Testis (tissue), 3 donors: ENCODE measurements around the gene CCBE1. TPM values are rescaled to one million over a fixed set of nuclear protein-coding genes. Genes with fewer than 3 reads are reported as not detected.

ENCODE experiments used
- DNase-seq: peaks from one replicate; pipeline ENCODE4 v3.0.0-alpha.2; 2019
- H3K27ac ChIP-seq, 2 donors: fragments of 200-600 bp; sonication (generic); one replicate each; pipeline ENCODE4 v1.5.1; 2019
- H3K27me3 ChIP-seq: fragments of 200-600 bp; sonication (generic); one replicate; pipeline ENCODE4 v1.5.1; 2019
- H3K36me3 ChIP-seq: fragments of 200-600 bp; sonication (generic); one replicate; pipeline ENCODE4 v1.5.1; 2017; ENCODE audit warnings: low read depth; ENCODE audit errors: missing control alignments
- H3K4me1 ChIP-seq: fragments of 200-600 bp; sonication (generic); one replicate; pipeline ENCODE4 v1.5.1; 2019
- H3K4me3 ChIP-seq, 2 donors: fragments of 200-600 bp; sonication (generic); one replicate each; pipeline ENCODE4 v1.5.1; 2017 to 2019
- H3K9me3 ChIP-seq: fragments of 200-600 bp; sonication (generic); one replicate; pipeline ENCODE4 v1.5.1; 2017
- POLR2A ChIP-seq: fragments of 450-650 bp; IDR thresholded peaks from one replicate; pipeline ENCODE4 v1.6.1; 2017; ENCODE audit warnings: antibody characterized with exemption, mild to moderate bottlenecking, moderate library complexity
- WGBS, 2 donors: methylation state at CpG; one replicate each; pipeline ENCODE4 v1.1.5; 2018; 5-methylcytosine and 5-hydroxymethylcytosine counted together
- intact Hi-C: fragments of 100-400 bp; cut with DNase I; formaldehyde crosslinking; loops from one replicate; pipeline ENCODE4 v1.15.1; 2023; ENCODE audit warnings: low total_unique reads
- polyA plus RNA-seq: library from polyadenylated mRNA; stranded (reverse); fragments of 350-450 nt; fragmentation: Illumina TruSeq; extraction: RNeasy Lipid Tissue Mini Kit (QIAGEN cat#74804); gene quantifications from one replicate; pipeline ENCODE4 v1.2.3, GENCODE V29; 2014; ENCODE audit warnings: low read depth, low replicate concordance; ENCODE audit not compliant: insufficient read depth
- total RNA-seq, 2 donors: library from RNA; depleted of rRNA; stranded (reverse); fragments of >200 nt; gene quantifications; one replicate each; pipeline ENCODE4 v1.2.3, GENCODE V29; 2016
- TF ChIP-seq, protein P1 (sequence below), 3 experiments: fragments of 450-650 bp in 2 of 3; fragments of 200-600 bp in 1 of 3; sonication (generic) in 1 of 3; IDR thresholded peaks; one replicate each; pipeline ENCODE4 v1.5.1; 2016 to 2019; ENCODE audit warnings: antibody characterized with exemption in 3 of 3, mild to moderate bottlenecking in 2 of 3, moderate library complexity in 1 of 3

The CCBE1 gene
- total and polyA plus RNA-seq, 3 donors from 2014 or later: 1.8 to 2.6 (median 1.9) TPM

DNA sequence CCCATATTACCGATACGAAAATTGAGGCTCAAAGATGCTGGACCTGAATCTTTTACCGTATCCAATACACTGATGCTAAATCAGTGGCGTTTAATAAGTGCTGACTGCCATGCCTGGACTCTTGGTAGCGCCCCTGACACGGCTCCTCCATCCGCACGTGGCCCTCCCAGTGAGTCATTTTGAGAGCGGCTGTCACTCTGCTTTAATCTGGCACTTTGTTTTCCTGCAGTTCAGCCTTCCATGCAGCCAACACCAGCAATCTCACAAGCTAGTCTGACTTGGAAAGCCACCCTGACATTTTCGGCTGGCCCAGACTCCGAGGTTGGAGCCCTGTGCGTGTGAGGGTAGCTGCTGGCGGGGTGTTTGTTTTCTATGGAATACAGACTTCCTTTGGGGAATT, 183.0 kb downstream of the CCBE1 start:
- WGBS, 2 donors: 42 to 60% methylated on average over 13 of the region's 13 CpGs
- intact Hi-C loops: no loop called here
- Histone ChIP-seq H3K4me3 (no peak overlapping the region), H3K36me3 (no peaks in the 10 kb centered on the region), H3K9me3 (no peaks in the 10 kb centered on the region), H3K27me3 (no peaks in the 10 kb centered on the region), H3K4me1 (peaks cover 15% of the 10 kb centered on the region), H3K27ac (no peak overlapping the region)
- peak; percentile 68 for DNase-seq
- TF ChIP-seq, protein P1, sequence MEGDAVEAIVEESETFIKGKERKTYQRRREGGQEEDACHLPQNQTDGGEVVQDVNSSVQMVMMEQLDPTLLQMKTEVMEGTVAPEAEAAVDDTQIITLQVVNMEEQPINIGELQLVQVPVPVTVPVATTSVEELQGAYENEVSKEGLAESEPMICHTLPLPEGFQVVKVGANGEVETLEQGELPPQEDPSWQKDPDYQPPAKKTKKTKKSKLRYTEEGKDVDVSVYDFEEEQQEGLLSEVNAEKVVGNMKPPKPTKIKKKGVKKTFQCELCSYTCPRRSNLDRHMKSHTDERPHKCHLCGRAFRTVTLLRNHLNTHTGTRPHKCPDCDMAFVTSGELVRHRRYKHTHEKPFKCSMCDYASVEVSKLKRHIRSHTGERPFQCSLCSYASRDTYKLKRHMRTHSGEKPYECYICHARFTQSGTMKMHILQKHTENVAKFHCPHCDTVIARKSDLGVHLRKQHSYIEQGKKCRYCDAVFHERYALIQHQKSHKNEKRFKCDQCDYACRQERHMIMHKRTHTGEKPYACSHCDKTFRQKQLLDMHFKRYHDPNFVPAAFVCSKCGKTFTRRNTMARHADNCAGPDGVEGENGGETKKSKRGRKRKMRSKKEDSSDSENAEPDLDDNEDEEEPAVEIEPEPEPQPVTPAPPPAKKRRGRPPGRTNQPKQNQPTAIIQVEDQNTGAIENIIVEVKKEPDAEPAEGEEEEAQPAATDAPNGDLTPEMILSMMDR (IDR thresholded peaks at IDR 0.05): no peak
- TF ChIP-seq POLR2A: no peak

DNA sequence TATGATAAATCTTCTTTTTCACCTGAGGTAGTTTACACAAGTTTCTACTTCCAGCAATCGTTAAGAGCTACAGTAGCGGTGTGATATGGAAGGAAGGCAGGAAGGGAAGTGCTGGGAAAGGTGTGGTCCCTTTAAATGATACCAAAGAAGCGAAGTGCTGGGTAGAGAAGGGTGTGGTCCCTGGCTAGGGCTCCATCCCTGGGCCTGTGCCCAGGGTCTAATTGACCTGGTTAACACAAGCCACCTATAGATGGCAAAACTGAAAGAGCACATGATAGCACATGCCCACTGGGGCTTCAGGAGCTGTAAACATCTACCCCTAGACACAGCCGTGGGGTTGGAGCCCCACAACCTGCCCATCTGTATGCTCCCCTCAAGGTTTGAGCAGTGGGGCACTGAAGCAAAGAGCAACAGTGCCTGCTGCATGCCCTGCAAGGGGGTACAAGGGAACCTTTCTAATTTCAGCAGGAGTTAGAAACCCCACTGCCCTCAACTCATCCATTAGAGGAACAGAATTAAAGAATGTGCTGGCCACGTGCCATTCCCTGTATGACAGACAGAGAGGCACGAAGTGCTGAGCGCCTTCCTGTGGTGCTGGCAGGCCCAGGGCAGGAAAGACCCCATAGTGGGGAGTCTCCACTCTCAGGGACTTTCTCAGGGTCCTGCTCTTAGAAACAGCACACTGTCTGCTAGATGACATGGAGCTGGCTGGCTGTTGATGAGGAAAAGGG, 185.0 kb downstream of the CCBE1 start:
- H3K27me3 ChIP-seq: no peaks in the 10 kb centered on the region
- H3K9me3 ChIP-seq: no peaks in the 10 kb centered on the region
- no peak overlapping the region for H3K4me3 ChIP-seq
- no peak for DNase-seq
- intact Hi-C loops: no loop called here
- TF ChIP-seq, protein P1 (IDR thresholded peaks at IDR 0.05): no peak
- TF ChIP-seq POLR2A: no peak
- H3K4me1 ChIP-seq: peaks cover 15% of the 10 kb centered on the region
- no peak overlapping the region for H3K27ac ChIP-seq
- 78 to 81% methylated on average over 7 of the region's 7 CpGs for whole genome bisulfite sequencing, 2 donors
- H3K36me3 ChIP-seq: no peaks in the 10 kb centered on the region

DNA sequence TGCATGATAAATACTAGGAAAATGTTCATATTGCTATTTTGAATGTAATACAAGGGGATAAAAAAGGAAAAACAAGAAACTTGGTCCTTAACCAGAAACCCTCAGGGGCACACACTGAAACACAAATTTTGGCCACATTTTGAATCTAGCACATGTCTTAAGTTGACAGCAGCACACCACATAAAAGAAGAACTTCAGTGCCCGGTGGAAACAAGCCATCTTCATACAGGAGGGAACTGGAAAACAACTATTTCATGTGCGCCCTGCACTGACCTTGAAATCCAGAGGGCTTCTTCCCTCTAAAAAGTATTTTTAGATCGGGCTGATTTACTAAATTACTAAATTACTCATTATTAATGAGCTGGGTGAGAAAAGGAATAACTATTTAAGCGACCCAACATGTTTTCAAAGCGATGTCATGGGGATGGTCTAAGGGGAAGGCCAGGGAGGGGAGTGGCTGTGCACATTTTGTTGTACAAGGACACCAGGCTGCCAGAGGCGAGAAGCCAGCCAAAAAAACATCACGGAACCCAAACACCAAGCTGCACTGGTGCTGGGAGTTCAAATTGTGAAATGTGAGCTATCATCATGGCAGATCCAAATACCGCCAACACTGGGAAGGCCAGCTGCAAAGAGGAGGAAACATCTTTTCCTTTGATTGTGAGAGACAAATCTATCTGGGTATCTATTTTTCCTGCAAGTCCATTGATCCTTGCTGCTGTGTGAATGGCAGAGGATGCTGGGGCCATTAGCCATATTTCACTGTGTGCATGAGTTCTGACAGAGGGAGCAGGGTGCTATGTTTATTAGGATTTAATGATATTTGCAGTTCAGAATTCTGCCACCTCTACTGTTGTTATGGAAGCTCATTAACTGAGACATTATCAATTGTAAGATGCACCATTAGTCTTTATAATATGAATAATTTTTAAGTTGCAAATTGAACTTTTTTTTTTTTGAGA, 187.5 kb downstream of the CCBE1 start:
- WGBS, 2 donors: 46 to 65% methylated on average over 8 of the region's 8 CpGs
- H3K27ac ChIP-seq: no peak overlapping the region
- H3K4me1 ChIP-seq: peaks cover 2% of the 10 kb centered on the region
- H3K4me3 ChIP-seq: no peak overlapping the region
- no peak for TF ChIP-seq POLR2A
- TF ChIP-seq, protein P1 (IDR thresholded peaks at IDR 0.05): no peak
- no peaks in the 10 kb centered on the region for H3K36me3 ChIP-seq
- intact Hi-C loops: no loop called here
- DNase-seq: peak; percentile 23
- H3K9me3 ChIP-seq: no peaks in the 10 kb centered on the region
- no peaks in the 10 kb centered on the region for H3K27me3 ChIP-seq

DNA sequence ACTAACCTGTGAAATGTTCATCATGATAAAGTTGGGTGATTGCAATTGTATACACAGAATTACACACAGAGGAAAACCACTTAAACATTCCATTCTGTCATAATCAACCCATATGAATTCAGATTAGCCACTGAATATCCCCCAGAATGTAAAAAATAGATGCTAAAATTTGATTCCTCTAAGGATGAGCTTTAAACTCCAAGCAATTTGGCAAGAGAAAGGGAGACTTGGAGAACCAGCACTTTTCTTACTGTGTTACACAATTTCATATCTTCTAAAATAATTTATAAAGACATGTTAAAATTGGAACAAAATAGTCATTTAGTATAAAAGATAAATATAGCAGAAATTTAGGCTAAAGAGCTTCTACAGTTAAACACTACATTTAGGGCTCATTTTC, 191.9 kb downstream of the CCBE1 start:
- no peaks in the 10 kb centered on the region for H3K4me1 ChIP-seq
- H3K4me3 ChIP-seq: no peak overlapping the region
- no peaks in the 10 kb centered on the region for H3K9me3 ChIP-seq
- H3K36me3 ChIP-seq: no peaks in the 10 kb centered on the region
- intact Hi-C loops: no loop called here
- no peaks in the 10 kb centered on the region for H3K27me3 ChIP-seq
- no peak overlapping the region for H3K27ac ChIP-seq
- TF ChIP-seq, protein P1 (IDR thresholded peaks at IDR 0.05): no peak
- no peak for TF ChIP-seq POLR2A
- DNase-seq: no peak
